Lower lobe of right lung (tissue), 2 donors: ENCODE data around the gene SUPT7L. TPM values are rescaled to one million over a fixed set of nuclear protein-coding genes. Genes with fewer than 3 reads are reported as not detected.

Experiments used
- ATAC-seq, 2 donors: fragments of 200-7000 bp; cut with Tn5 transposase; one replicate each; pipeline ENCODE4 v1.9.1; 2020 to 2022; ENCODE audit warnings: mild to moderate bottlenecking in 2 of 2, moderate library complexity in 2 of 2
- DNase-seq: peaks from one replicate; pipeline ENCODE4 v3.0.0-alpha.2; 2020
- H3K27ac ChIP-seq: fragments of 200-600 bp; one replicate; pipeline ENCODE4 v1.8.0; 2022
- H3K27me3 ChIP-seq: fragments of 200-600 bp; one replicate; pipeline ENCODE4 v1.8.0; 2022; ENCODE audit warnings: low read depth
- H3K36me3 ChIP-seq: fragments of 200-600 bp; one replicate; pipeline ENCODE4 v1.8.0; 2022; ENCODE audit warnings: mild to moderate bottlenecking
- H3K4me1 ChIP-seq: fragments of 200-600 bp; one replicate; pipeline ENCODE4 v1.8.0; 2022
- H3K4me3 ChIP-seq: fragments of 200-600 bp; one replicate; pipeline ENCODE4 v1.8.0; 2022; ENCODE audit warnings: mild to moderate bottlenecking
- H3K9me3 ChIP-seq: fragments of 200-600 bp; one replicate; pipeline ENCODE4 v1.8.0; 2022
- CTCF ChIP-seq: fragments of 200-600 bp; IDR thresholded peaks from one replicate; pipeline ENCODE4 v1.8.0; 2022; ENCODE audit warnings: antibody characterized with exemption, mild to moderate bottlenecking
- intact Hi-C: fragments of 100-400 bp; cut with DNase I; formaldehyde crosslinking; loops from one replicate; pipeline ENCODE4 v1.11.0; 2022
- long read RNA-seq: library from polyadenylated mRNA; unstranded; transcript quantifications from one replicate; pipeline ENCODE4 v2.0.0, GENCODE V29; 2021
- total RNA-seq: library from RNA; stranded (reverse); fragmentation: NEBNext Ultra II Directional; extraction: Animal tissue kit (Norgen Biotek cat#: 25700); gene quantifications from one replicate; pipeline ENCODE4 v1.2.1, GENCODE V29; 2021
- donor health status: DM: no; HTN: yes; CAD: no; lungs with severe emphysema.

The SUPT7L gene
- total RNA-seq, result 29.6 TPM
- long read RNA-seq, full-length matches to known transcripts, result 15 of 30 reads
- long read RNA-seq, partial matches to known transcripts, result 4 of 30 reads
- long read RNA-seq, other reads (novel, unspliced or antisense), result 11 of 30 reads

DNA sequence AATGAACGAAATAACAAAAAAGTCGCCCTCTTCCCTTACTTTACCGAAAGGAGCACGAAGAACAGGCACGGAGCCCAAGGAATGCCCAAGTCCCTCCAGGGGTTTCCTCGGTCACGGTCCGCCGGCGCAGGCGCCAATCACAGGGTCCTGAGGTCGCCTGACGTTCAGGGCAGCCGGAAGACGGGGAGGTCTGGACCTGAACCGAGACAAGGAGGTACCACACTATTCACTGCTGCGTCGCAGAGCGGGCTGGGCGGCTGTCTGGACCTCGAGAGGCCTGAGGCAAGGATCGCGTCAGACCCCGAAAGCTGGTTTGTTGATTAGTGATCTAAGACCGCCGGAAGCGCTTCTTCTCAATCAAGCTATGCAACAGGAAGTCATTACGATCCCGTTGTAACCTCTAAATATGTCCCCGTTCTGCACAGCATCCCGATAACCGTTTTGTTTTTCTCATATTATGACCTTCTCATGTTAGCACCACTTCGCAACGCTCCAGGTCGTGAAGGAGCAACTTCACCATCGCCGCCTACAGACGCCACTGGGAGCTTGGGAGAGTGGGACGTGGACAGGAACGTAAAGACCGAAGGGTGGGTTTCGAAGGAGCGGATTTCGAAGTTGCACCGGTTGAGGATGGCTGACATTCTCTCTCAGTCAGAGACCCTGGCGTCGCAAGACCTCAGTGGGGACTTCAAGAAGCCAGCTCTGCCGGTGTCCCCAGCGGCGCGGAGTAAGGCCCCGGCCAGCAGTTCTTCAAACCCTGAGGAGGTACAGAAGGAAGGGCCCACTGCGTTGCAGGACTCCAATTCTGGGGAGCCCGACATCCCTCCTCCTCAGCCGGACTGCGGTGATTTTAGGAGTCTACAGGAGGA lies at the start of gene SUPT7L, which contains the start of gene SLC4A1AP:
TSS of gene SUPT7L (minus strand) at position 330 of the 869 bp plus-strand sequence. CDS start 1,422 bp downstream, outside the sequence.
TSS of gene SLC4A1AP (plus strand) at position 605 of the 869 bp plus-strand sequence. CDS start at position 631, 26 bp downstream.
- intact Hi-C loops, result no loop called here
- no peaks in the 10 kb centered on the region for H3K27me3 ChIP-seq
- DNase-seq (peak; percentile 85), ATAC-seq (peak; percentile 91 to 93)
- peaks cover 32% of the 10 kb centered on the region for H3K4me1 ChIP-seq
- no peak for TF ChIP-seq CTCF
- H3K27ac ChIP-seq, result peak within 1 kb of the TSS; percentile 92
- peak within 1 kb of the TSS; percentile 84 for H3K4me3 ChIP-seq
- H3K9me3 ChIP-seq, result no peaks in the 10 kb centered on the region
- H3K36me3 ChIP-seq, result peaks cover 58% of the 10 kb centered on the region

GRCh38 chr2:27713201-27713600 lies 49.8 kb upstream of the SUPT7L start:
- Histone ChIP-seq H3K27ac (no peak overlapping the region), H3K4me1 (peaks cover 21% of the 10 kb centered on the region), H3K36me3 (no peaks in the 10 kb centered on the region), H3K4me3 (no peak overlapping the region), H3K9me3 (no peaks in the 10 kb centered on the region), H3K27me3 (peaks cover 6% of the 10 kb centered on the region)
- DNase-seq, result no peak
- no peak for TF ChIP-seq CTCF
- intact Hi-C loops, result no loop called here
- no peak for ATAC-seq

DNA sequence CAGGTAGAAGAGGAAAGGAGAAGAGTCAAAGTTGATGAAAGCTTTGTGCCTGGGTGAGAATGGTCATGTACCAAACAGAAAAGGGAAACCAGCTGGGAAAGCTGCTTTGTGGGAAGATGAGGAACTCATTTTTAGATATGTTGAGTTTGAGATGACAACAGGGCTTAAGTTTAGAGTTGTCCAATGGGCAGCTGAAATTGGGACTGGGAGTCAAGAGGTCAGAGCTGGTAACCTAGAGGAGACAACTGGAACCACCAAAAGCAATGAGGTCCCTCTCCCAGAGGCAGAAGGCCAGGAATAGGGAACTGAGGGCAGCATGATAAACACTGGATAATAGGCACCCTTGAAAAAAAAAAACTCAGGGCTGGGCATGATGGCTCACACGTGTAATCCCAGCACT lies 49.1 kb upstream of the SUPT7L start:
- ATAC-seq, result no peak
- TF ChIP-seq CTCF, result no peak
- H3K27ac ChIP-seq, result no peak overlapping the region
- H3K36me3 ChIP-seq, result no peaks in the 10 kb centered on the region
- intact Hi-C loops, result no loop called here
- no peak overlapping the region for H3K4me3 ChIP-seq
- peaks cover 23% of the 10 kb centered on the region for H3K4me1 ChIP-seq
- no peaks in the 10 kb centered on the region for H3K9me3 ChIP-seq
- no peak for DNase-seq
- H3K27me3 ChIP-seq, result peaks cover 6% of the 10 kb centered on the region

- no peak overlapping the region for H3K4me3 ChIP-seq
- ATAC-seq, result peak; percentile 42 to 54
- intact Hi-C loops, result no loop called here
- TF ChIP-seq CTCF, result no peak
- DNase-seq, result no peak
- H3K9me3 ChIP-seq, result no peaks in the 10 kb centered on the region
- no peak overlapping the region for H3K27ac ChIP-seq
- no peaks in the 10 kb centered on the region for H3K36me3 ChIP-seq
- H3K4me1 ChIP-seq, result peaks cover 30% of the 10 kb centered on the region
- peaks cover 6% of the 10 kb centered on the region for H3K27me3 ChIP-seq
These were observed 48.4 kb upstream of the SUPT7L start for GRCh38 chr2:27711804-27712203.

DNA sequence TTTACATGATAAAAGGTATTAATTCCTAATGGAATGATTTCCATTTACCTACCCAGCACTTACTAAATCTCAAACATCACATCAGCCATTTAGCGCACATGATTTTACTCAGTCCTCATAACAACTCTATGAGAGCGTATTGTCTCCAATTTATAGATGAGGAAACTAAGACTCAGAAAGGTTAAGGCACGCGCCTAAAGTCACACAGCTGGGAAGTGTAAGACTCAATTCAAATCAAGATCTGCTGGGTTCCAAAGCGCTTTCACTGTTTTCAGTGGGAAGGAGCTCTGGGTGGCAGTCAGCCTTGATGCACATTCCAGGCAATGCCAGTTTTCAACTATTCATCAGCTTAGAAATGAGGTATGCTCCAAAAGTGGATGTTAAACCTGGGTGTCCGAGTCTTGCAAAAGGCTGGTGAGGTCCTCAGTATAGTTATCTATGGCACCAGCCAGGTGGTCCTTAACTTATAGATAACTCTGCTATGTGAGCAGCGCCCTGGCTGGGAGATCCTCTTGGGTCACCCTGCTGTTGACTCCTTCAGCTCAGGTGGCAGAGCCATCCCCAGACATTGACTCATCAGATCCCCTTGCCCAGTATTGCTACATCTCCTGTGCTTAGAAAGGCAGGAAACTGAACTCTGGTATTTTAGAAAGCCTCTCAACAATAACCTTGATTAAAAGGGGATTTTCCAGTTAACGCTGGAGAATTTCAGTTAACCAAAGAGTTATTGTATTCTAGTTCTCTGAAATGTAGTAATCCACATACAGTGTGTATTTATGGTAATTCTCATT lies 47.4 kb upstream of the SUPT7L start:
- Histone ChIP-seq H3K36me3 (no peaks in the 10 kb centered on the region), H3K27me3 (peaks cover 6% of the 10 kb centered on the region), H3K4me3 (no peak overlapping the region), H3K27ac (no peak overlapping the region), H3K4me1 (peaks cover 39% of the 10 kb centered on the region), H3K9me3 (no peaks in the 10 kb centered on the region)
- intact Hi-C loops, result no loop called here
- DNase-seq, result no peak
- no peak for TF ChIP-seq CTCF
- ATAC-seq, result no peak
